Measurements from ENCODE around the gene AGMO. TPM values are rescaled to one million over a fixed set of nuclear protein-coding genes. Genes with fewer than 3 reads are reported as not detected.

Gene AGMO
- total RNA-seq, 3 donors from 2014 or later = 0.89 to 3.0 (median 1.3) TPM

DNA sequence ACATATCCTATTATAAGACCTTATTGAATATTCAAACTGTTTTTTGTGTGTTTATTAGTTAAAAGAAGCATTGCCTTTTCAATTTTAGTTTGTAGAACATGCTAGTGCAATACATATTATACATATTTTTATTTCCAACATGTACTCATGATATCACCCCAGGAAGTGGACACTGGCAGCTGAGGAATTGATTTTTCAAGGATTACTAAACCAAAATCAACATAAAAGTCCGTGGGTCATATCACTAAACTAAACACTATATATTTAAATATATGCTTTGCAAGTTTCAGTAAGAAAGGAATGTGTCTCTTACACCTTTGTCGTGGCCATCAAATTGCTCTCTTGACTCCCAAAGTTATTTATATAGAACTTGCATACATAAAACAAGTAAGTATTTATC lies 185.2 kb downstream of the AGMO start:
- Histone ChIP-seq H3K4me1 (ENCODE audit: low read depth) (no peaks in the 10 kb centered on the region), H3K4me3 (no peak overlapping the region), H3K36me3 (ENCODE audit: low read depth) (no peaks in the 10 kb centered on the region), H3K9me3 (no peaks in the 10 kb centered on the region)
- ATAC-seq (no peak), DNase-seq (no peak)
- TF ChIP-seq, protein P1, sequence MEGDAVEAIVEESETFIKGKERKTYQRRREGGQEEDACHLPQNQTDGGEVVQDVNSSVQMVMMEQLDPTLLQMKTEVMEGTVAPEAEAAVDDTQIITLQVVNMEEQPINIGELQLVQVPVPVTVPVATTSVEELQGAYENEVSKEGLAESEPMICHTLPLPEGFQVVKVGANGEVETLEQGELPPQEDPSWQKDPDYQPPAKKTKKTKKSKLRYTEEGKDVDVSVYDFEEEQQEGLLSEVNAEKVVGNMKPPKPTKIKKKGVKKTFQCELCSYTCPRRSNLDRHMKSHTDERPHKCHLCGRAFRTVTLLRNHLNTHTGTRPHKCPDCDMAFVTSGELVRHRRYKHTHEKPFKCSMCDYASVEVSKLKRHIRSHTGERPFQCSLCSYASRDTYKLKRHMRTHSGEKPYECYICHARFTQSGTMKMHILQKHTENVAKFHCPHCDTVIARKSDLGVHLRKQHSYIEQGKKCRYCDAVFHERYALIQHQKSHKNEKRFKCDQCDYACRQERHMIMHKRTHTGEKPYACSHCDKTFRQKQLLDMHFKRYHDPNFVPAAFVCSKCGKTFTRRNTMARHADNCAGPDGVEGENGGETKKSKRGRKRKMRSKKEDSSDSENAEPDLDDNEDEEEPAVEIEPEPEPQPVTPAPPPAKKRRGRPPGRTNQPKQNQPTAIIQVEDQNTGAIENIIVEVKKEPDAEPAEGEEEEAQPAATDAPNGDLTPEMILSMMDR (IDR thresholded peaks at IDR 0.05) = no peak
- intact Hi-C loops (cut with DNase I, micrococcal nuclease) = no loop called here

DNA sequence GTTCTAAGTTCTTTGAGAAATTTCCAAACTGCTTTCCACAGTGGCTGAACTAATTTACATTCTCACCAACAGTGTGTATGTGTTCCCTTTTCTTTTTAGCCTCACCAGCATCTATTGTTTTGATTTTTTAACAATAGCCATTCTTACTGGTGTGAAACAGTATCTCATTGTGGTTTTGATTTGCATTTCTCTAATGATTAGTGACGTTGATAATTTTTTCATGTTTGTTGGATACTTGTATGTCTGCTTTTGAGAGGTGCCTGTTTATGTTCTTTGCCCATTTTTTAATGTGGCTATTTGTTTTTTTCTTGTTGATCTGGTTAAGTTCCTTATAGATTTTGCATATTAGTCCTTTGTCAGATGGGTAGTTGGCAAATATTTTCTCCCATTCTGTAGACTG lies 191.4 kb downstream of the AGMO start:
- TF ChIP-seq, protein P1 (IDR thresholded peaks at IDR 0.05) = no peak
- no peak for ATAC-seq
- intact Hi-C loops (cut with DNase I, micrococcal nuclease) = no loop called here
- DNase-seq = no peak
- no peaks in the 10 kb centered on the region for H3K9me3 ChIP-seq
- H3K4me3 ChIP-seq = no peak overlapping the region
- H3K4me1 ChIP-seq (ENCODE audit: low read depth) = no peaks in the 10 kb centered on the region
- no peaks in the 10 kb centered on the region for H3K36me3 ChIP-seq (ENCODE audit: low read depth)

DNA sequence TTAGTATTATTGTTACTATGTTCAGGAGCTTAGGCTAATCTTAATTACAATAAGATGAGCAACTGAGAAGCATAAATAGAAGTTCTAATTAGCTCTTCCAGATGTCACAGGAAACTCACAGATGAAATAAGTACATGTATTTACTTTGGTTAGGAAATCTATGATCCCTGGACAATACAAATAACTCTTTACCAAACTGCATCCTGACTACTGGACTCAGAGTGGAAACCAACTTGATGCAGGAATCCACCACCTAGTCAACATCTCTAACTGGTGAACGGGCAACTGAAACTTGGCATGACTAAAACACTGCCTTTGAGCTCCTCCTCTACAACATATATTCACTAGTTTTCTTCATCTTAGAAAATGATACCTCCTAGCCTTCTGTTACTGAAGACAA lies 193.2 kb downstream of the AGMO start:
- intact Hi-C loops (cut with DNase I, micrococcal nuclease) = no loop called here
- H3K4me1 ChIP-seq (ENCODE audit: low read depth) = no peaks in the 10 kb centered on the region
- no peak for DNase-seq
- TF ChIP-seq, protein P1 (IDR thresholded peaks at IDR 0.05) = no peak
- H3K36me3 ChIP-seq (ENCODE audit: low read depth) = no peaks in the 10 kb centered on the region
- no peak overlapping the region for H3K4me3 ChIP-seq
- H3K9me3 ChIP-seq = no peaks in the 10 kb centered on the region
- no peak for ATAC-seq

DNA sequence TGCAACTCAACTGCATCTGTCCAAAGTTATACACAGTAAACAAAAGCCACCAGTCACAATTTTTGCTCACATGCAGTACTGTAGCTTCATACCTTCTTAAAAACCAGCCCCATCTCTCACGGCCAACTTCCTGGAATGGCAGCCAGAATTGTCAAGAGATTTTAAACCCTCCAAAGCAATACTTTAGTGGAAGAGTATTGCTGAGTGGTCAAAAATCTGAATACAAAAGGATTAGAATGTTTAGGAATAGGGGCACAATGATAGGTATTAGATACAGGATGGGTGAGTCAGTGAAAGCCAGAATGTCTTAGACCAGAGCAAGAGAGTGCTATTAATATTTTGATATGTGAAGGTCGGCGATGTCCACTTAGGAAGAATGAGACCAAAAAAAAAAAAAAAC lies 193.9 kb downstream of the AGMO start:
- DNase-seq (no peak), ATAC-seq (no peak)
- intact Hi-C loops (cut with DNase I, micrococcal nuclease) = no loop called here
- TF ChIP-seq, protein P1 (IDR thresholded peaks at IDR 0.05) = no peak
- Histone ChIP-seq H3K4me1 (ENCODE audit: low read depth) (no peaks in the 10 kb centered on the region), H3K9me3 (no peaks in the 10 kb centered on the region), H3K4me3 (no peak overlapping the region), H3K36me3 (ENCODE audit: low read depth) (no peaks in the 10 kb centered on the region)

DNA sequence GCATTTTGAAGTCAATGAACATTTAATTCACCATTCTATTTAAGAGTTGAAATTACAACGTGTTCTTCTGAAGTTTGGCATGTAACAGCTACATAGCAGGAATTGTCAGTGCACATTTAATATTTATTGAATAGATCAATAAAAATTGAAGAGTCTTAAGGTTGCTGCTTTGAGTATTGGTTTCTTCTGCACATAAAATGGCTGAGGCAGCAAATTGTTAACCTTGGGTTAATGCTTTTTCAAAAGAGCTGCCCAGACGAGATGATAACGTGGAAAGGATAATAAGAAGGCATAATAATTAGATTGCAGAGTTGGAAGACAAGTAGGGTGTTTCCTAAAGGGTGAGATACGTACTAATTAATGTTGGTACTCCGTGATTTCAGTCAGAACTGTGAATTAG lies 203.7 kb downstream of the AGMO start:
- no peaks in the 10 kb centered on the region for H3K4me1 ChIP-seq (ENCODE audit: low read depth)
- intact Hi-C loops (cut with DNase I, micrococcal nuclease) = no loop called here
- H3K36me3 ChIP-seq (ENCODE audit: low read depth) = no peaks in the 10 kb centered on the region
- ATAC-seq (no peak), DNase-seq (no peak)
- no peaks in the 10 kb centered on the region for H3K9me3 ChIP-seq
- TF ChIP-seq, protein P1 (IDR thresholded peaks at IDR 0.05) = no peak
- H3K4me3 ChIP-seq = no peak overlapping the region

Data from mucosa of descending colon (tissue), 3 donors.